HCT116 (cell line): ENCODE data around the gene KCNJ18. TPM values are rescaled to one million over a fixed set of nuclear protein-coding genes. Genes with fewer than 3 reads are reported as not detected.
"Not testable (repeated sequence)": the region's sequence is repeated elsewhere in the genome, so short reads cannot be mapped to it uniquely, and the experiment has no call there.

ENCODE experiments used
- ATAC-seq: fragments of 200-7000 bp; cut with Tn5 transposase; 2 replicates; pipeline ENCODE4 v1.9.1; 2020; ENCODE audit warnings: mild to moderate bottlenecking, moderate library complexity
- BruUV-seq: library from RNA; stranded (reverse); fragments of 400-500 nt; replicated peaks from 2 replicates; lab custom pipeline; 2021; lab: Mats Ljungman, UMichigan
- CTCF ChIA-PET: fragments of 300-600 bp; sonication (Branson Sonifier 250); formaldehyde crosslinking; loops from one replicate; lab custom pipeline; 2021; ENCODE audit warnings: antibody characterized with exemption; lab: Charles Lee
- POLR2A ChIA-PET: fragments of 300-600, 350-600 bp; sonication (Branson Sonifier 250); formaldehyde crosslinking; loops from one replicate; lab custom pipeline; 2021; ENCODE audit warnings: antibody characterized with exemption; lab: Charles Lee
- RAD21 ChIA-PET, 2 experiments: fragments of 300-600 bp; sonication (Branson Sonifier 250); formaldehyde crosslinking; loops; one replicate each; lab custom pipeline; 2023; ENCODE audit warnings: low total read pairs in 2 of 2; ENCODE audit not compliant: uncharacterized antibody in 2 of 2, unreplicated experiment in 2 of 2, low non-redundant PET in 1 of 2; lab: Charles Lee
- DNase-seq: peaks from one replicate; pipeline ENCODE4 v3.0.0-alpha.2; 2010; ENCODE audit warnings: low read depth, low spot score
- H2AFZ ChIP-seq: fragments of 200-600 bp; shearing (Covaris generic), sonication (generic); 2 replicates; pipeline ENCODE4 v1.6.1; 2017; ENCODE audit warnings: low read depth, mixed run types, mixed read lengths, antibody characterized with exemption, low read length; ENCODE audit not compliant: poor library complexity, severe bottlenecking
- H3K27ac ChIP-seq: 2 replicates; pipeline ENCODE4 v1.5.1; 2012; ENCODE audit warnings: low read depth, low read length
- H3K27me3 ChIP-seq: fragments of 200-600 bp; sonication (generic); 2 replicates; pipeline ENCODE4 v1.6.1; 2016; ENCODE audit warnings: mixed run types, low read length, mixed read lengths; ENCODE audit not compliant: insufficient read depth
- H3K36me3 ChIP-seq, 2 experiments: fragments of 200-500 bp in 1 of 2; fragments of 200-600 bp in 1 of 2; sonication (Bioruptor generic) in 1 of 2; sonication (generic) in 1 of 2; 2 replicates each; pipeline versions ENCODE4 v1.5.1 to v1.6.1; 2014 to 2016; ENCODE audit warnings: low read length in 2 of 2, inconsistent platforms in 1 of 2, mixed read lengths in 1 of 2, mixed run types in 1 of 2; ENCODE audit not compliant: insufficient read depth in 2 of 2, control insufficient read depth in 1 of 2
- H3K4me1 ChIP-seq, 2 experiments: fragments of 200-600 bp in 1 of 2; sonication (generic) in 1 of 2; 2 replicates each; pipeline versions ENCODE4 v1.5.1 to v1.6.1; 2012 to 2017; ENCODE audit warnings: low read length in 2 of 2, inconsistent platforms in 1 of 2, mild to moderate bottlenecking in 1 of 2, mixed read lengths in 1 of 2, mixed run types in 1 of 2, moderate library complexity in 1 of 2; ENCODE audit not compliant: insufficient read depth in 2 of 2, control insufficient read depth in 1 of 2
- H3K4me2 ChIP-seq: fragments of 200-600 bp; sonication (generic); 2 replicates; pipeline ENCODE4 v1.6.1; 2017; ENCODE audit warnings: mixed run types, low read length, mixed read lengths
- H3K4me3 ChIP-seq, 2 experiments: fragments of 200-600 bp in 1 of 2; sonication (generic) in 1 of 2; replicated peaks in 1 of 2; 2 replicates each; pipeline ENCODE4 v1.5.1; 2011 to 2016; ENCODE audit warnings: low read length in 2 of 2, control low read depth in 1 of 2, low read depth in 1 of 2, mild to moderate bottlenecking in 1 of 2, mixed read lengths in 1 of 2, mixed run types in 1 of 2
- H3K79me2 ChIP-seq: fragments of 200-600 bp; sonication (generic); 2 replicates; pipeline ENCODE4 v1.6.1; 2017; ENCODE audit warnings: mild to moderate bottlenecking, mixed run types, low read length, moderate library complexity, mixed read lengths; ENCODE audit not compliant: insufficient read depth
- H3K9ac ChIP-seq: fragments of 200-600 bp; sonication (generic); 2 replicates; pipeline ENCODE4 v1.6.1; 2016; ENCODE audit warnings: low read length, mixed read lengths
- H3K9me2 ChIP-seq: fragments of 200-600 bp; sonication (generic), shearing (Covaris generic); 2 replicates; pipeline ENCODE4 v1.6.1; 2017; ENCODE audit warnings: mixed run types, mild to moderate bottlenecking, moderate library complexity; ENCODE audit not compliant: insufficient read depth
- H3K9me3 ChIP-seq, 2 experiments: fragments of 200-500 bp in 1 of 2; fragments of 200-600 bp in 1 of 2; sonication (Bioruptor generic) in 1 of 2; sonication (generic) in 1 of 2; 2 replicates each; pipeline ENCODE4 v1.6.1; 2014 to 2017; ENCODE audit warnings: low read length in 2 of 2, mixed read lengths in 2 of 2, inconsistent platforms in 1 of 2, low read depth in 1 of 2, mild to moderate bottlenecking in 1 of 2, mixed run types in 1 of 2, moderate library complexity in 1 of 2; ENCODE audit not compliant: control insufficient read depth in 1 of 2, insufficient read depth in 1 of 2
- H4K20me1 ChIP-seq: fragments of 200-600 bp; sonication (generic), shearing (Covaris generic); 2 replicates; pipeline ENCODE4 v1.6.1; 2017; ENCODE audit warnings: mixed run types, mild to moderate bottlenecking, moderate library complexity; ENCODE audit not compliant: insufficient read depth
- CBX3 ChIP-seq: IDR thresholded peaks from 2 replicates; pipeline ENCODE4 v1.6.1; 2012; ENCODE audit warnings: low read depth
- CEBPB ChIP-seq: IDR thresholded peaks from 2 replicates; pipeline ENCODE4 v1.6.1; 2012; ENCODE audit warnings: low read depth
- EGR1 ChIP-seq: IDR thresholded peaks from 2 replicates; pipeline ENCODE4 v1.6.1; 2012; ENCODE audit warnings: low read depth
- ELF1 ChIP-seq: IDR thresholded peaks from 2 replicates; pipeline ENCODE4 v1.6.1; 2012; ENCODE audit warnings: low read depth, borderline replicate concordance
- EZH2phosphoT487 ChIP-seq: fragments of 200-600 bp; IDR thresholded peaks from 2 replicates; pipeline ENCODE4 v1.6.1; 2018; ENCODE audit warnings: antibody characterized with exemption, borderline replicate concordance
- JUND ChIP-seq: IDR thresholded peaks from 2 replicates; pipeline ENCODE4 v1.6.1; 2012
- POLR2A ChIP-seq: IDR thresholded peaks from 2 replicates; pipeline ENCODE4 v1.7.0; 2011; ENCODE audit warnings: borderline replicate concordance; ENCODE audit not compliant: insufficient read depth, insufficient read length; ENCODE audit errors: extremely low read depth
- SIN3A ChIP-seq: IDR thresholded peaks from 2 replicates; pipeline ENCODE4 v1.6.1; 2012; ENCODE audit warnings: low read depth
- SP1 ChIP-seq: IDR thresholded peaks from 2 replicates; pipeline ENCODE4 v1.6.1; 2012; ENCODE audit warnings: low read depth
- ZNF274 ChIP-seq: fragments of 200-500 bp; sonication (Bioruptor generic); IDR thresholded peaks from 2 replicates; pipeline ENCODE4 v1.6.1; 2014; ENCODE audit warnings: mild to moderate bottlenecking, low read depth, low read length, inconsistent platforms
- intact Hi-C: fragments of 100-400 bp; cut with micrococcal nuclease; formaldehyde crosslinking; loops from 2 replicates; pipeline ENCODE4 v1.10.0; 2022
- total RNA-seq: library from RNA; stranded (reverse); gene quantifications from one replicate; pipeline ENCODE4 v1.2.1, GENCODE V29; 2021; ENCODE audit not compliant: unreplicated experiment
- TF ChIP-seq, protein P1 (sequence below): IDR thresholded peaks from 2 replicates; pipeline ENCODE4 v1.6.1; 2012; ENCODE audit warnings: low read depth
- TF ChIP-seq, protein P2 (sequence below): IDR thresholded peaks from 2 replicates; pipeline ENCODE4 v1.6.1; 2012
- TF ChIP-seq, protein P3 (sequence below): IDR thresholded peaks from 2 replicates; pipeline ENCODE4 v1.6.1; 2012

The KCNJ18 gene
- total RNA-seq, 1 experiment from 2014 or later, result not detected

GRCh38 chr17:21711182-21711581 lies 18.9 kb downstream of the KCNJ18 start:
- no peak overlapping the region for H3K4me3 ChIP-seq
- H3K36me3 ChIP-seq, result no peaks in the 10 kb centered on the region
- no peak overlapping the region for H3K27ac ChIP-seq
- H3K4me1 ChIP-seq, result no peaks in the 10 kb centered on the region
- no TSS peak for BruUV-seq
- no peak for DNase-seq
- H3K9me2 ChIP-seq, result no peaks in the 10 kb centered on the region
- ChIA-PET CTCF (no interaction called here), RAD21 (no interaction called here), POLR2A (no interaction called here)
- no peak for ATAC-seq
- H3K9ac ChIP-seq, result no peak overlapping the region
- no peaks in the 10 kb centered on the region for H3K27me3 ChIP-seq
- intact Hi-C loops, result no loop called here
- H3K4me2 ChIP-seq, result no peak overlapping the region
- H2AFZ ChIP-seq, result no peak overlapping the region
- H3K9me3 ChIP-seq, result no peaks in the 10 kb centered on the region
- TF ChIP-seq, protein P1, sequence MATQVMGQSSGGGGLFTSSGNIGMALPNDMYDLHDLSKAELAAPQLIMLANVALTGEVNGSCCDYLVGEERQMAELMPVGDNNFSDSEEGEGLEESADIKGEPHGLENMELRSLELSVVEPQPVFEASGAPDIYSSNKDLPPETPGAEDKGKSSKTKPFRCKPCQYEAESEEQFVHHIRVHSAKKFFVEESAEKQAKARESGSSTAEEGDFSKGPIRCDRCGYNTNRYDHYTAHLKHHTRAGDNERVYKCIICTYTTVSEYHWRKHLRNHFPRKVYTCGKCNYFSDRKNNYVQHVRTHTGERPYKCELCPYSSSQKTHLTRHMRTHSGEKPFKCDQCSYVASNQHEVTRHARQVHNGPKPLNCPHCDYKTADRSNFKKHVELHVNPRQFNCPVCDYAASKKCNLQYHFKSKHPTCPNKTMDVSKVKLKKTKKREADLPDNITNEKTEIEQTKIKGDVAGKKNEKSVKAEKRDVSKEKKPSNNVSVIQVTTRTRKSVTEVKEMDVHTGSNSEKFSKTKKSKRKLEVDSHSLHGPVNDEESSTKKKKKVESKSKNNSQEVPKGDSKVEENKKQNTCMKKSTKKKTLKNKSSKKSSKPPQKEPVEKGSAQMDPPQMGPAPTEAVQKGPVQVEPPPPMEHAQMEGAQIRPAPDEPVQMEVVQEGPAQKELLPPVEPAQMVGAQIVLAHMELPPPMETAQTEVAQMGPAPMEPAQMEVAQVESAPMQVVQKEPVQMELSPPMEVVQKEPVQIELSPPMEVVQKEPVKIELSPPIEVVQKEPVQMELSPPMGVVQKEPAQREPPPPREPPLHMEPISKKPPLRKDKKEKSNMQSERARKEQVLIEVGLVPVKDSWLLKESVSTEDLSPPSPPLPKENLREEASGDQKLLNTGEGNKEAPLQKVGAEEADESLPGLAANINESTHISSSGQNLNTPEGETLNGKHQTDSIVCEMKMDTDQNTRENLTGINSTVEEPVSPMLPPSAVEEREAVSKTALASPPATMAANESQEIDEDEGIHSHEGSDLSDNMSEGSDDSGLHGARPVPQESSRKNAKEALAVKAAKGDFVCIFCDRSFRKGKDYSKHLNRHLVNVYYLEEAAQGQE, result no peak
- TF ChIP-seq SIN3A (no peak), SP1 (no peak), POLR2A (no peak), CEBPB (no peak), EGR1 (no peak), EZH2phosphoT487 (no peak), CBX3 (no peak), ZNF274 (no peak), ELF1 (no peak), JUND (no peak)
- TF ChIP-seq, protein P2, sequence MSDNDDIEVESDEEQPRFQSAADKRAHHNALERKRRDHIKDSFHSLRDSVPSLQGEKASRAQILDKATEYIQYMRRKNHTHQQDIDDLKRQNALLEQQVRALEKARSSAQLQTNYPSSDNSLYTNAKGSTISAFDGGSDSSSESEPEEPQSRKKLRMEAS, result no peak
- TF ChIP-seq, protein P3, sequence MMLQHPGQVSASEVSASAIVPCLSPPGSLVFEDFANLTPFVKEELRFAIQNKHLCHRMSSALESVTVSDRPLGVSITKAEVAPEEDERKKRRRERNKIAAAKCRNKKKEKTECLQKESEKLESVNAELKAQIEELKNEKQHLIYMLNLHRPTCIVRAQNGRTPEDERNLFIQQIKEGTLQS, result no peak
- H4K20me1 ChIP-seq, result no peaks in the 10 kb centered on the region
- no peaks in the 10 kb centered on the region for H3K79me2 ChIP-seq

- intact Hi-C loops, RAD21 ChIA-PET, H3K27ac ChIP-seq, DNase-seq, H2AFZ ChIP-seq, H3K79me2 ChIP-seq, H3K4me3 ChIP-seq, H3K9me3 ChIP-seq, H3K27me3 ChIP-seq, H3K9ac ChIP-seq, ATAC-seq, BruUV-seq, H3K36me3 ChIP-seq, H3K9me2 ChIP-seq, H3K4me1 ChIP-seq, CTCF ChIA-PET, H3K4me2 ChIP-seq, POLR2A ChIA-PET, H4K20me1 ChIP-seq: not testable (repeated sequence)
Observed at GRCh38 chr17:21713020-21713419, 20.7 kb downstream of the KCNJ18 start.

DNA sequence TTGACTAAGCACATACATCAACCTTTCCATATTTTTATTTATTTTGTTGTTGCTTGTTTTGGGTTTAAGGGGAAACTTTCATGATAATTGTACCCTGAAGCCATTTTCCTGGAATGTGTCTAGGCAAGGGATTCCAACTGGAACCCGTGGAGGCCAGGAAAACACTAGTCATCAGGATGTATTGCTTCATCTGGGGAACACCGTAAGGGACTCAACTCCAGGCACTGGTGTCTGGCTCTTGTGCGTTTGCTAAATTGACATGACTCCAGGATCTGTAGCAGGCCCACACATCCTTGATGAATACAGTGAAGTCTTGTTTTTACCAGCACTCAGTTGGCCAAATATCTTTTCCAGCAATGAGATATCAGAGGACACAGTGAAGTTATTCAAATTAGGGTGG lies 21.3 kb downstream of the KCNJ18 start:
- not testable (repeated sequence) for H3K9me2 ChIP-seq

More for the DNA sequence above, 21.3 kb downstream of the KCNJ18 start:
- ATAC-seq, CTCF ChIA-PET, H3K27me3 ChIP-seq, H3K36me3 ChIP-seq, H3K27ac ChIP-seq, H3K4me3 ChIP-seq, H2AFZ ChIP-seq, H3K4me1 ChIP-seq, POLR2A ChIA-PET, DNase-seq, H3K9me3 ChIP-seq, H3K4me2 ChIP-seq, intact Hi-C loops, H3K79me2 ChIP-seq, BruUV-seq, H4K20me1 ChIP-seq, H3K9ac ChIP-seq, RAD21 ChIA-PET: not testable (repeated sequence)
